Immature natural killer cell (primary cell): ENCODE data around the gene DHX38. TPM values are rescaled to one million over a fixed set of nuclear protein-coding genes. Genes with fewer than 3 reads are reported as not detected.

Experiments used
- DNase-seq, 3 donors: peaks; one replicate each; pipeline ENCODE4 v3.0.0; 2022; ENCODE audit warnings: mixed read lengths in 1 of 3
- H3K27ac Mint-ChIP-seq, 6 donors: one replicate each; pipeline ENCODE4 v1.8.0; 2020; ENCODE audit warnings: mixed read lengths in 6 of 6, mild to moderate bottlenecking in 5 of 6, inconsistent platforms in 4 of 6, moderate library complexity in 3 of 6
- H3K27me3 Mint-ChIP-seq, 3 donors: one replicate each; pipeline ENCODE4 v1.8.0; 2020 to 2021; ENCODE audit warnings: low read depth in 3 of 3, mild to moderate bottlenecking in 3 of 3, mixed read lengths in 3 of 3, moderate library complexity in 3 of 3, inconsistent platforms in 1 of 3
- H3K36me3 Mint-ChIP-seq, 3 donors: one replicate each; pipeline ENCODE4 v1.8.0; 2020; ENCODE audit warnings: mixed read lengths in 3 of 3, inconsistent platforms in 2 of 3, mild to moderate bottlenecking in 2 of 3
- H3K4me1 Mint-ChIP-seq, 2 donors: one replicate each; pipeline ENCODE4 v1.8.0; 2020; ENCODE audit warnings: inconsistent platforms in 2 of 2, mild to moderate bottlenecking in 2 of 2, mixed read lengths in 2 of 2, moderate library complexity in 1 of 2
- H3K4me3 Mint-ChIP-seq, 5 donors: one replicate each; pipeline ENCODE4 v1.8.0; 2020; ENCODE audit warnings: mild to moderate bottlenecking in 5 of 5, mixed read lengths in 5 of 5, inconsistent platforms in 3 of 5, moderate library complexity in 3 of 5
- H3K9me3 Mint-ChIP-seq, 6 donors: one replicate each; pipeline ENCODE4 v1.8.0; 2020; ENCODE audit warnings: mild to moderate bottlenecking in 6 of 6, mixed read lengths in 6 of 6, inconsistent platforms in 4 of 6, moderate library complexity in 3 of 6
- polyA plus RNA-seq, 3 donors: library from polyadenylated mRNA; unstranded; fragments of 300-500 nt; fragmentation: Illumina TruSeq; gene quantifications; one replicate each; pipeline ENCODE4 v1.2.3, GENCODE V29; 2021

DHX38 gene
- polyA plus RNA-seq, 3 donors from 2014 or later = 16.9 to 39.9 (median 20.6) TPM

GRCh38 chr16:72099377-72099818 lies 5.8 kb downstream of the DHX38 start:
- Mint-ChIP-seq H3K27ac (no peak overlapping the region), H3K4me3 (no peak overlapping the region), H3K27me3 (peaks cover 0 to 9% (median 2%) of the 10 kb centered on the region in 3 donors), H3K36me3 (peaks cover 18 to 67% (median 24%) of the 10 kb centered on the region in 3 donors), H3K4me1 (peaks cover 23 to 31% of the 10 kb centered on the region in 2 donors), H3K9me3 (no peaks in the 10 kb centered on the region)
- peak; percentile 21 to 38 (median 26) for DNase-seq

GRCh38 chr16:72101195-72101594 lies 7.5 kb downstream of the DHX38 start:
- peaks cover 0 to 9% (median 2%) of the 10 kb centered on the region in 3 donors for H3K27me3 Mint-ChIP-seq
- H3K36me3 Mint-ChIP-seq = peaks cover 29 to 75% (median 32%) of the 10 kb centered on the region in 3 donors
- no peak overlapping the region for H3K4me3 Mint-ChIP-seq
- no peak for DNase-seq
- no peaks in the 10 kb centered on the region for H3K9me3 Mint-ChIP-seq
- no peak overlapping the region for H3K27ac Mint-ChIP-seq
- peaks cover 11 to 13% of the 10 kb centered on the region in 2 donors for H3K4me1 Mint-ChIP-seq

GRCh38 chr16:72104905-72105304 lies 11.3 kb downstream of the DHX38 start:
- DNase-seq = no peak
- Mint-ChIP-seq H3K27me3 (peaks cover 1 to 8% (median 2%) of the 10 kb centered on the region in 3 donors), H3K27ac (no peak overlapping the region), H3K4me1 (no peaks in the 10 kb centered on the region), H3K9me3 (no peaks in the 10 kb centered on the region), H3K4me3 (no peak overlapping the region), H3K36me3 (peaks cover 33 to 81% (median 35%) of the 10 kb centered on the region in 3 donors)

- H3K36me3 Mint-ChIP-seq = peaks cover 38 to 88% (median 42%) of the 10 kb centered on the region in 3 donors
- no peak overlapping the region for H3K4me3 Mint-ChIP-seq
- peaks cover 1 to 6% (median 2%) of the 10 kb centered on the region in 3 donors for H3K27me3 Mint-ChIP-seq
- H3K27ac Mint-ChIP-seq = no peak overlapping the region
- no peak for DNase-seq
- H3K9me3 Mint-ChIP-seq = no peaks in the 10 kb centered on the region
- no peaks in the 10 kb centered on the region for H3K4me1 Mint-ChIP-seq
Observed at GRCh38 chr16:72105978-72106377, 12.3 kb downstream of the DHX38 start.

GRCh38 chr16:72107371-72107770 lies 13.7 kb downstream of the DHX38 start:
- H3K4me3 Mint-ChIP-seq = no peak overlapping the region
- peaks cover 31 to 86% (median 40%) of the 10 kb centered on the region in 3 donors for H3K36me3 Mint-ChIP-seq

GRCh38 chr16:72108353-72109102 lies 14.9 kb downstream of the DHX38 start:
- no peak overlapping the region for H3K27ac Mint-ChIP-seq
- H3K4me1 Mint-ChIP-seq = no peaks in the 10 kb centered on the region
- H3K36me3 Mint-ChIP-seq = peaks cover 24 to 76% (median 31%) of the 10 kb centered on the region in 3 donors
- H3K27me3 Mint-ChIP-seq = peaks cover under 1 to 2% (median 1%) of the 10 kb centered on the region in 3 donors
- no peak overlapping the region for H3K4me3 Mint-ChIP-seq
- no peak for DNase-seq
- no peaks in the 10 kb centered on the region for H3K9me3 Mint-ChIP-seq

More at GRCh38 chr16:72107371-72107770, 13.7 kb downstream of the DHX38 start:
- H3K27me3 Mint-ChIP-seq = peaks cover 1 to 6% (median 2%) of the 10 kb centered on the region in 3 donors
- no peaks in the 10 kb centered on the region for H3K9me3 Mint-ChIP-seq
- no peak overlapping the region for H3K27ac Mint-ChIP-seq
- no peak for DNase-seq
- H3K4me1 Mint-ChIP-seq = no peaks in the 10 kb centered on the region

- DNase-seq = no peak
- Mint-ChIP-seq H3K4me3 (no peak overlapping the region), H3K27me3 (peaks cover 0 to 1% (median 0%) of the 10 kb centered on the region in 3 donors), H3K9me3 (no peaks in the 10 kb centered on the region), H3K4me1 (no peaks in the 10 kb centered on the region), H3K36me3 (peaks cover 23 to 74% (median 29%) of the 10 kb centered on the region in 3 donors), H3K27ac (no peak overlapping the region)
Observed at GRCh38 chr16:72109300-72109699, 15.7 kb downstream of the DHX38 start.

GRCh38 chr16:72109966-72110530 lies 16.4 kb downstream of the DHX38 start:
- no peak overlapping the region for H3K4me3 Mint-ChIP-seq
- no peak overlapping the region for H3K27ac Mint-ChIP-seq
- no peak for DNase-seq
- peaks cover 20 to 72% (median 29%) of the 10 kb centered on the region in 3 donors for H3K36me3 Mint-ChIP-seq
- peaks cover 0 to 1% (median 0%) of the 10 kb centered on the region in 3 donors for H3K27me3 Mint-ChIP-seq
- no peaks in the 10 kb centered on the region for H3K9me3 Mint-ChIP-seq
- H3K4me1 Mint-ChIP-seq = no peaks in the 10 kb centered on the region

- H3K9me3 Mint-ChIP-seq = no peaks in the 10 kb centered on the region
- H3K36me3 Mint-ChIP-seq = peaks cover 13 to 63% (median 21%) of the 10 kb centered on the region in 3 donors
- no peak overlapping the region for H3K4me3 Mint-ChIP-seq
- no peak overlapping the region for H3K27ac Mint-ChIP-seq
- no peaks in the 10 kb centered on the region for H3K4me1 Mint-ChIP-seq
- peaks cover 0 to 1% (median 0%) of the 10 kb centered on the region in 3 donors for H3K27me3 Mint-ChIP-seq
- no peak for DNase-seq
Observed at GRCh38 chr16:72110662-72111615, 17.3 kb downstream of the DHX38 start.

- peaks cover 10 to 55% (median 20%) of the 10 kb centered on the region in 3 donors for H3K36me3 Mint-ChIP-seq
- peaks cover 0 to 1% (median 0%) of the 10 kb centered on the region in 3 donors for H3K27me3 Mint-ChIP-seq
- H3K4me1 Mint-ChIP-seq = no peaks in the 10 kb centered on the region
- no peaks in the 10 kb centered on the region for H3K9me3 Mint-ChIP-seq
- peak overlapping the region in 1 of 6 donors; percentile 11 for H3K27ac Mint-ChIP-seq
- H3K4me3 Mint-ChIP-seq = no peak overlapping the region
- DNase-seq = no peak
Observed at GRCh38 chr16:72111657-72112451, 18.2 kb downstream of the DHX38 start.

GRCh38 chr16:72112452-72112792 lies 18.8 kb downstream of the DHX38 start:
- Mint-ChIP-seq H3K4me1 (no peaks in the 10 kb centered on the region), H3K27me3 (peaks cover 0 to 1% (median 0%) of the 10 kb centered on the region in 3 donors), H3K9me3 (no peaks in the 10 kb centered on the region), H3K27ac (no peak overlapping the region), H3K4me3 (no peak overlapping the region), H3K36me3 (peaks cover 10 to 51% (median 18%) of the 10 kb centered on the region in 3 donors)
- no peak for DNase-seq

- DNase-seq = no peak
- H3K4me3 Mint-ChIP-seq = no peak overlapping the region
- H3K9me3 Mint-ChIP-seq = no peaks in the 10 kb centered on the region
- peak overlapping the region in 1 of 6 donors; percentile 40 for H3K27ac Mint-ChIP-seq
- peaks cover 8 to 45% (median 15%) of the 10 kb centered on the region in 3 donors for H3K36me3 Mint-ChIP-seq
- no peaks in the 10 kb centered on the region for H3K4me1 Mint-ChIP-seq
- H3K27me3 Mint-ChIP-seq = peaks cover 0 to 1% (median 0%) of the 10 kb centered on the region in 3 donors
Observed at GRCh38 chr16:72112906-72113615, 19.4 kb downstream of the DHX38 start.
